DND-41 (cell line): ENCODE results near the gene SLIT1.

Experiments
- ATAC-seq: fragments of 200-7000 bp; cut with Tn5 transposase; 3 replicates; pipeline ENCODE4 v1.9.1; 2021; ENCODE audit warnings: low read depth; ENCODE audit not compliant: insufficient read depth
- DNase-seq: peaks from one replicate; pipeline ENCODE4 v3.0.0-alpha.2; 2020
- H2AFZ ChIP-seq: 2 replicates; pipeline ENCODE4 v1.6.0; 2012; ENCODE audit warnings: low read depth, low read length
- H3K27ac ChIP-seq: 2 replicates; pipeline ENCODE4 v1.5.1; 2012; ENCODE audit warnings: low read length, inconsistent platforms
- H3K27me3 ChIP-seq: fragments of 200-600 bp; sonication (generic); 2 replicates; pipeline ENCODE4 v1.6.0; 2012; ENCODE audit warnings: low read length, mild to moderate bottlenecking, inconsistent platforms; ENCODE audit not compliant: insufficient read depth, poor library complexity
- H3K36me3 ChIP-seq: 2 replicates; pipeline ENCODE4 v1.5.1; 2012; ENCODE audit warnings: low read length, inconsistent platforms; ENCODE audit not compliant: insufficient read depth
- H3K4me1 ChIP-seq: 2 replicates; pipeline ENCODE4 v1.5.1; 2012; ENCODE audit warnings: mild to moderate bottlenecking, low read length; ENCODE audit not compliant: insufficient read depth
- H3K4me2 ChIP-seq: 2 replicates; pipeline ENCODE4 v1.6.0; 2012; ENCODE audit warnings: mild to moderate bottlenecking, moderate library complexity, low read length, inconsistent platforms; ENCODE audit not compliant: insufficient read depth
- H3K4me3 ChIP-seq, 2 experiments: fragments of 200-600 bp in 1 of 2; shearing (Covaris generic) in 1 of 2; 2 replicates each; pipeline ENCODE4 v1.5.1; 2012 to 2016; ENCODE audit warnings: inconsistent platforms in 2 of 2, low read length in 2 of 2, mild to moderate bottlenecking in 2 of 2, low read depth in 1 of 2, moderate library complexity in 1 of 2
- H3K79me2 ChIP-seq: 2 replicates; pipeline ENCODE4 v1.6.0; 2012; ENCODE audit warnings: low read length, inconsistent platforms; ENCODE audit not compliant: insufficient read depth
- H3K9ac ChIP-seq: 2 replicates; pipeline ENCODE4 v1.6.0; 2012; ENCODE audit warnings: low read depth, mild to moderate bottlenecking, inconsistent platforms, low read length, moderate library complexity
- H3K9me3 ChIP-seq: 2 replicates; pipeline ENCODE4 v1.5.1; 2012; ENCODE audit warnings: low read length, moderate library complexity, mild to moderate bottlenecking, inconsistent platforms; ENCODE audit not compliant: insufficient read depth, severe bottlenecking
- H4K20me1 ChIP-seq: 2 replicates; pipeline ENCODE4 v1.6.0; 2012; ENCODE audit warnings: low read length; ENCODE audit not compliant: insufficient read depth
- CTCF ChIP-seq: IDR thresholded peaks from 2 replicates; pipeline ENCODE4 v1.5.1; 2012; ENCODE audit warnings: borderline replicate concordance, low read length, moderate library complexity, mild to moderate bottlenecking; ENCODE audit not compliant: poor library complexity, severe bottlenecking; ENCODE audit errors: extremely low read depth
- EZH2 ChIP-seq: IDR thresholded peaks from 3 replicates; pipeline ENCODE4 v1.6.1; 2012; ENCODE audit warnings: borderline replicate concordance, low read depth, mild to moderate bottlenecking, moderate library complexity, low read length, inconsistent platforms; ENCODE audit not compliant: severe bottlenecking

Gene SLIT1

GRCh38 chr10:97063983-97064837, 121.5 kb downstream of the SLIT1 start:
- H3K4me2 ChIP-seq = no peak overlapping the region
- no peaks in the 10 kb centered on the region for H3K9me3 ChIP-seq
- H3K4me3 ChIP-seq = no peak overlapping the region
- no peaks in the 10 kb centered on the region for H3K27me3 ChIP-seq
- H3K79me2 ChIP-seq = no peaks in the 10 kb centered on the region
- no peaks in the 10 kb centered on the region for H3K36me3 ChIP-seq
- H3K9ac ChIP-seq = no peak overlapping the region
- H2AFZ ChIP-seq = no peak overlapping the region
- peaks cover 14% of the 10 kb centered on the region; the same call in 1 of the 2 replicates for H4K20me1 ChIP-seq
- TF ChIP-seq EZH2 = no peak
- TF ChIP-seq CTCF = no peak
- H3K4me1 ChIP-seq = no peaks in the 10 kb centered on the region
- DNase-seq (no peak), ATAC-seq (no peak)
- no peak overlapping the region for H3K27ac ChIP-seq

GRCh38 chr10:97063271-97063982, 122.3 kb downstream of the SLIT1 start:
- Histone ChIP-seq H3K9me3 (no peaks in the 10 kb centered on the region), H3K36me3 (no peaks in the 10 kb centered on the region), H3K4me3 (no peak overlapping the region), H3K27ac (no peak overlapping the region), H4K20me1 (peaks cover 8% of the 10 kb centered on the region; the same call in 1 of the 2 replicates), H3K4me2 (no peak overlapping the region), H3K9ac (no peak overlapping the region), H2AFZ (no peak overlapping the region), H3K27me3 (no peaks in the 10 kb centered on the region), H3K79me2 (no peaks in the 10 kb centered on the region), H3K4me1 (no peaks in the 10 kb centered on the region)
- DNase-seq (no peak), ATAC-seq (no peak)
- TF ChIP-seq EZH2 = no peak
- no peak for TF ChIP-seq CTCF

- H3K79me2 ChIP-seq = no peaks in the 10 kb centered on the region
- no peak overlapping the region for H3K4me2 ChIP-seq
- H3K4me1 ChIP-seq = no peaks in the 10 kb centered on the region
- H2AFZ ChIP-seq = no peak overlapping the region
- H3K9me3 ChIP-seq = no peaks in the 10 kb centered on the region
- H4K20me1 ChIP-seq = peaks cover 11% of the 10 kb centered on the region; the same call in 1 of the 2 replicates
- no peak overlapping the region for H3K4me3 ChIP-seq
- ATAC-seq (no peak), DNase-seq (no peak)
- no peak for TF ChIP-seq CTCF
- no peak for TF ChIP-seq EZH2
- no peak overlapping the region for H3K27ac ChIP-seq
- H3K9ac ChIP-seq = no peak overlapping the region
- no peaks in the 10 kb centered on the region for H3K27me3 ChIP-seq
- H3K36me3 ChIP-seq = no peaks in the 10 kb centered on the region
Observed at GRCh38 chr10:97062456-97062855, 123.3 kb downstream of the SLIT1 start.
